MCF 10A (cell line): ENCODE measurements around the gene ALDH1A3. TPM values are rescaled to one million over a fixed set of nuclear protein-coding genes. Genes with fewer than 3 reads are reported as not detected.

Experiments used
- BruUV-seq: library from RNA; stranded (reverse); fragments of 400-500 nt; replicated peaks from 2 replicates; lab custom pipeline; 2021; lab: Mats Ljungman, UMichigan
- CTCF ChIA-PET: fragments of 300-600 bp; sonication (Branson Sonifier 250); formaldehyde crosslinking; extraction: SDS; loops from one replicate; lab custom pipeline; 2021; ENCODE audit warnings: antibody characterized with exemption, inconsistent platforms; lab: Yijun Ruan, JAX
- POLR2A ChIA-PET: fragments of 300-600, 350-650 bp; sonication (Branson Sonifier 250); formaldehyde crosslinking; extraction: SDS; loops from one replicate; lab custom pipeline; 2020; ENCODE audit warnings: antibody characterized with exemption, inconsistent platforms; lab: Yijun Ruan, JAX
- DNase-seq: peaks from one replicate; pipeline ENCODE4 v3.0.0-alpha.2; 2018; ENCODE audit not compliant: unreplicated experiment
- H3K27ac Mint-ChIP-seq: one replicate; pipeline ENCODE4 v1.8.0; 2022; ENCODE audit warnings: mild to moderate bottlenecking, low read depth, mixed read lengths; ENCODE audit not compliant: unreplicated experiment
- H3K27me3 Mint-ChIP-seq: one replicate; pipeline ENCODE4 v1.8.0; 2022; ENCODE audit warnings: mixed read lengths; ENCODE audit not compliant: insufficient read depth, unreplicated experiment
- H3K36me3 Mint-ChIP-seq: one replicate; pipeline ENCODE4 v1.8.0; 2022; ENCODE audit warnings: mild to moderate bottlenecking, moderate library complexity, mixed read lengths; ENCODE audit not compliant: insufficient read depth, unreplicated experiment
- H3K4me1 Mint-ChIP-seq: one replicate; pipeline ENCODE4 v1.8.0; 2022; ENCODE audit warnings: mixed read lengths; ENCODE audit not compliant: insufficient read depth, unreplicated experiment
- H3K4me3 Mint-ChIP-seq: one replicate; pipeline ENCODE4 v1.8.0; 2022; ENCODE audit warnings: mild to moderate bottlenecking, moderate library complexity, mixed read lengths; ENCODE audit not compliant: unreplicated experiment
- H3K9me3 Mint-ChIP-seq: one replicate; pipeline ENCODE4 v1.8.0; 2022; ENCODE audit warnings: mixed read lengths; ENCODE audit not compliant: unreplicated experiment
- CTCF ChIP-seq: fragments of 200-600 bp; IDR thresholded peaks from one replicate; pipeline ENCODE4 v1.8.0; 2022; ENCODE audit warnings: antibody characterized with exemption, mild to moderate bottlenecking; ENCODE audit not compliant: unreplicated experiment
- intact Hi-C: fragments of 100-400 bp; cut with micrococcal nuclease; formaldehyde crosslinking; loops from 2 replicates; pipeline ENCODE4 v1.14.1; 2022
- total RNA-seq: library from RNA; stranded (reverse); gene quantifications from 2 replicates; pipeline ENCODE4 v1.2.3, GENCODE V29; 2022

The ALDH1A3 gene
- total RNA-seq, 1 experiment from 2014 or later = 4.3 TPM

GRCh38 chr15:100863075-100863795, 16.4 kb upstream of the ALDH1A3 start:
- BruUV-seq = no TSS peak
- no peaks in the 10 kb centered on the region for H3K9me3 Mint-ChIP-seq
- no peaks in the 10 kb centered on the region for H3K27me3 Mint-ChIP-seq
- no peaks in the 10 kb centered on the region for H3K4me1 Mint-ChIP-seq
- POLR2A ChIA-PET = interaction anchor here (1.3 kb wide), 1 partner anchor 23 kb away, joined by 3 read pairs; no protein-coding TSS in a partner anchor
- no peak for TF ChIP-seq CTCF
- no peak for DNase-seq
- no peak overlapping the region for H3K27ac Mint-ChIP-seq
- intact Hi-C loops = no loop called here
- no peak overlapping the region for H3K4me3 Mint-ChIP-seq
- CTCF ChIA-PET = interaction anchor here (1.1 to 4.1 kb wide), 3 partner anchors 9 to 236 kb away, joined by 3 to 18 read pairs (median 7); no protein-coding TSS in a partner anchor
- no peaks in the 10 kb centered on the region for H3K36me3 Mint-ChIP-seq

GRCh38 chr15:100863796-100864267, 15.8 kb upstream of the ALDH1A3 start:
- Mint-ChIP-seq H3K4me1 (no peaks in the 10 kb centered on the region), H3K27ac (no peak overlapping the region), H3K36me3 (no peaks in the 10 kb centered on the region), H3K4me3 (no peak overlapping the region), H3K9me3 (no peaks in the 10 kb centered on the region), H3K27me3 (no peaks in the 10 kb centered on the region)
- no peak for DNase-seq
- TF ChIP-seq CTCF = no peak
- intact Hi-C loops = no loop called here
- BruUV-seq = no TSS peak
- ChIA-PET POLR2A (interaction anchor here (1.3 kb wide), 1 partner anchor 23 kb away, joined by 3 read pairs; no protein-coding TSS in a partner anchor), CTCF (interaction anchor here (1.1 to 1.8 kb wide), 2 partner anchors 9 to 237 kb away, joined by 3 to 7 read pairs; no protein-coding TSS in a partner anchor)

GRCh38 chr15:100866386-100867330, 13.0 kb upstream of the ALDH1A3 start:
- H3K4me1 Mint-ChIP-seq = no peaks in the 10 kb centered on the region
- intact Hi-C loops = no loop called here
- POLR2A ChIA-PET = interaction anchor here (0.6 to 0.7 kb wide), 2 partner anchors 201 to 232 kb away, joined by 3 read pairs; no protein-coding TSS in a partner anchor
- no TSS peak for BruUV-seq
- CTCF ChIA-PET = interaction anchor here (0.5 to 2.6 kb wide), 3 partner anchors 141 to 240 kb away, joined by 3 to 7 read pairs (median 3); no protein-coding TSS in a partner anchor
- H3K27ac Mint-ChIP-seq = no peak overlapping the region
- H3K27me3 Mint-ChIP-seq = no peaks in the 10 kb centered on the region
- H3K4me3 Mint-ChIP-seq = no peak overlapping the region
- no peaks in the 10 kb centered on the region for H3K36me3 Mint-ChIP-seq
- no peak for TF ChIP-seq CTCF
- no peak for DNase-seq
- H3K9me3 Mint-ChIP-seq = peaks cover 6% of the 10 kb centered on the region
